H1 (cell line): ENCODE measurements around the gene NMB. TPM values are rescaled to one million over a fixed set of nuclear protein-coding genes. Genes with fewer than 3 reads are reported as not detected.

Source experiments
- CTCF ChIA-PET: fragments of 300-600 bp; sonication (Branson Sonifier 250); formaldehyde crosslinking; loops from one replicate; lab custom pipeline; 2021; ENCODE audit not compliant: partially characterized antibody; lab: Charles Lee
- POLR2A ChIA-PET: fragments of 300-600 bp; sonication (Branson Sonifier 250); formaldehyde crosslinking; loops from one replicate; lab custom pipeline; 2021; ENCODE audit warnings: inconsistent platforms; ENCODE audit not compliant: partially characterized antibody; lab: Charles Lee
- DNase-seq, 2 experiments: peaks; one replicate each; pipeline versions ENCODE4 v3.0.0 to v3.0.0-alpha.2; 2010 to 2022; ENCODE audit warnings: low spot score in 2 of 2, low read depth in 1 of 2, mixed read lengths in 1 of 2
- FAIRE-seq: peaks from 2 replicates; lab custom pipeline; 2011; peaks lifted over from hg19 to GRCh38; lab: Jason Lieb, UNC
- H2AFZ ChIP-seq: 2 replicates; pipeline ENCODE4 v1.8.1; 2012; ENCODE audit warnings: low read length, inconsistent platforms
- H2AK5ac ChIP-seq: 2 replicates; pipeline ENCODE4 v1.6.1; 2013; ENCODE audit warnings: low read depth, low read length
- H2BK120ac ChIP-seq: replicated peaks from 2 replicates; pipeline ENCODE3; 2013; ENCODE audit warnings: low read depth, low read length, inconsistent platforms
- H2BK12ac ChIP-seq: 2 replicates; pipeline ENCODE4 v1.6.1; 2013; ENCODE audit warnings: low read depth, low read length
- H2BK15ac ChIP-seq: 2 replicates; pipeline ENCODE4 v1.6.1; 2013; ENCODE audit warnings: low read length
- H2BK20ac ChIP-seq: 2 replicates; pipeline ENCODE4 v1.6.1; 2013; ENCODE audit warnings: low read length
- H2BK5ac ChIP-seq: 2 replicates; pipeline ENCODE4 v1.6.1; 2013; ENCODE audit warnings: low read depth, low read length
- H3K14ac ChIP-seq: 2 replicates; pipeline ENCODE4 v1.6.1; 2013; ENCODE audit warnings: inconsistent platforms; ENCODE audit not compliant: insufficient read length
- H3K18ac ChIP-seq: 2 replicates; pipeline ENCODE4 v1.6.1; 2013; ENCODE audit warnings: low read length; ENCODE audit errors: extremely low read depth
- H3K23ac ChIP-seq: 2 replicates; pipeline ENCODE4 v1.6.1; 2013; ENCODE audit warnings: inconsistent platforms; ENCODE audit not compliant: insufficient read length
- H3K23me2 ChIP-seq: 2 replicates; pipeline ENCODE4 v1.6.1; 2013; ENCODE audit warnings: low read depth, low read length
- H3K27ac ChIP-seq: 2 replicates; pipeline ENCODE4 v1.6.1; 2011; ENCODE audit warnings: low read depth, low read length, inconsistent platforms
- H3K27me3 ChIP-seq, 4 experiments: replicated peaks in 1 of 4; 1 replicate in 1 of 4; 2 replicates in 3 of 4; pipeline versions ENCODE4 v1.6.1 to v1.8.1; 2011 to 2013; ENCODE audit warnings: low read length in 3 of 4, mild to moderate bottlenecking in 3 of 4, inconsistent platforms in 2 of 4, mixed read lengths in 2 of 4, moderate library complexity in 1 of 4; ENCODE audit not compliant: control insufficient read depth in 3 of 4, insufficient read depth in 3 of 4; ENCODE audit errors: extremely low read depth in 1 of 4
- H3K36me3 ChIP-seq, 4 experiments: 2 replicates each; pipeline versions ENCODE4 v1.6.1 to v1.8.1; 2011 to 2013; ENCODE audit warnings: mild to moderate bottlenecking in 4 of 4, low read length in 3 of 4, moderate library complexity in 2 of 4, control low read depth in 1 of 4, inconsistent platforms in 1 of 4; ENCODE audit not compliant: insufficient read depth in 4 of 4, control insufficient read depth in 2 of 4
- H3K4ac ChIP-seq: replicated peaks from 2 replicates; pipeline ENCODE3; 2013; ENCODE audit warnings: low read length, low read depth, mixed read lengths, inconsistent platforms; ENCODE audit not compliant: insufficient read length
- H3K4me1 ChIP-seq, 4 experiments: replicated peaks in 1 of 4; 1 replicate in 1 of 4; 2 replicates in 3 of 4; pipeline versions ENCODE4 v1.6.1 to v1.8.1; 2011 to 2013; ENCODE audit warnings: low read length in 3 of 4, inconsistent platforms in 2 of 4, mixed read lengths in 1 of 4; ENCODE audit not compliant: insufficient read depth in 4 of 4, control insufficient read depth in 3 of 4
- H3K4me2 ChIP-seq, 2 experiments: 2 replicates each; pipeline versions ENCODE4 v1.6.1 to v1.8.1; 2011 to 2013; ENCODE audit warnings: low read depth in 2 of 2, low read length in 2 of 2, control low read depth in 1 of 2, inconsistent platforms in 1 of 2, mild to moderate bottlenecking in 1 of 2; ENCODE audit not compliant: insufficient read depth in 1 of 2
- H3K4me3 ChIP-seq, 4 experiments: fragments of 200-600, 300-600 bp in 1 of 4; sonication (generic), shearing (Covaris generic), sonication (Bioruptor Twin) in 1 of 4; 2 replicates each; pipeline versions ENCODE4 v1.5.1 to v1.8.1; 2011 to 2016; ENCODE audit warnings: low read length in 4 of 4, low read depth in 3 of 4, control low read depth in 2 of 4, inconsistent platforms in 2 of 4, mild to moderate bottlenecking in 2 of 4, mixed read lengths in 1 of 4, moderate library complexity in 1 of 4; ENCODE audit not compliant: insufficient read depth in 2 of 4; ENCODE audit errors: extremely low read depth in 1 of 4
- H3K56ac ChIP-seq: replicated peaks from 2 replicates; pipeline ENCODE3; 2013; ENCODE audit warnings: low read depth, mild to moderate bottlenecking, mixed read lengths, low read length, inconsistent platforms; ENCODE audit not compliant: insufficient read length
- H3K79me1 ChIP-seq: 2 replicates; pipeline ENCODE4 v1.6.1; 2013; ENCODE audit warnings: low read depth, low read length, control low read depth
- H3K79me2 ChIP-seq, 2 experiments: 2 replicates each; pipeline versions ENCODE4 v1.6.1 to v1.8.1; 2012 to 2013; ENCODE audit warnings: low read length in 2 of 2, mild to moderate bottlenecking in 2 of 2, inconsistent platforms in 1 of 2; ENCODE audit not compliant: insufficient read depth in 2 of 2, control insufficient read depth in 1 of 2
- H3K9ac ChIP-seq, 4 experiments: replicated peaks in 1 of 4; 1 replicate in 1 of 4; 2 replicates in 3 of 4; pipeline versions ENCODE4 v1.6.1 to v1.8.1; 2011 to 2013; ENCODE audit warnings: low read depth in 3 of 4, low read length in 3 of 4, control low read depth in 2 of 4, mild to moderate bottlenecking in 2 of 4, moderate library complexity in 2 of 4, inconsistent platforms in 1 of 4; ENCODE audit errors: extremely low read depth in 1 of 4
- H3K9me3 ChIP-seq, 2 experiments: 2 replicates each; pipeline versions ENCODE4 v1.6.1 to v1.8.1; 2012 to 2013; ENCODE audit warnings: mild to moderate bottlenecking in 2 of 2, moderate library complexity in 2 of 2, control low read depth in 1 of 2, inconsistent platforms in 1 of 2, low read depth in 1 of 2, low read length in 1 of 2, mixed read lengths in 1 of 2; ENCODE audit not compliant: insufficient read depth in 2 of 2
- H4K20me1 ChIP-seq, 2 experiments: replicated peaks in 1 of 2; 2 replicates each; pipeline versions ENCODE3 to v1.8.1; 2011 to 2013; ENCODE audit warnings: inconsistent platforms in 2 of 2, low read length in 2 of 2, mild to moderate bottlenecking in 1 of 2; ENCODE audit not compliant: insufficient read depth in 2 of 2, control insufficient read depth in 1 of 2
- H4K5ac ChIP-seq: 2 replicates; pipeline ENCODE4 v1.6.1; 2013; ENCODE audit warnings: low read length, low read depth, mixed read lengths, inconsistent platforms; ENCODE audit not compliant: insufficient read length
- H4K8ac ChIP-seq: 2 replicates; pipeline ENCODE4 v1.8.0; 2013; ENCODE audit warnings: mild to moderate bottlenecking, moderate library complexity, low read length, inconsistent platforms; ENCODE audit not compliant: insufficient read depth; ENCODE audit errors: extremely low read depth
- H4K91ac ChIP-seq: replicated peaks from 2 replicates; pipeline ENCODE3; 2013; ENCODE audit warnings: low read length, mixed read lengths, inconsistent platforms; ENCODE audit not compliant: insufficient read length
- BCL11A ChIP-seq, 2 experiments: IDR thresholded peaks; one replicate each; pipeline ENCODE4 v1.6.1; 2011; ENCODE audit warnings: low read depth in 2 of 2, low read length in 2 of 2, mild to moderate bottlenecking in 2 of 2
- NANOG ChIP-seq: IDR thresholded peaks from 2 replicates; pipeline ENCODE4 v1.6.1; 2011; ENCODE audit warnings: low read length, low read depth, mild to moderate bottlenecking, inconsistent platforms; ENCODE audit not compliant: insufficient read depth, poor library complexity, severe bottlenecking
- RNF2 ChIP-seq: fragments of 200-900, 300-1000 bp; sonication (generic); IDR thresholded peaks from 2 replicates; pipeline ENCODE4 v1.7.1; 2016; ENCODE audit warnings: borderline replicate concordance, low read depth, mild to moderate bottlenecking, antibody characterized with exemption, low read length; ENCODE audit not compliant: poor library complexity, severe bottlenecking; ENCODE audit errors: missing control alignments
- TAF7 ChIP-seq: optimal IDR thresholded peaks from 2 replicates; pipeline ENCODE3; 2011; ENCODE audit warnings: low read depth, mild to moderate bottlenecking, inconsistent platforms, low read length, moderate library complexity, borderline replicate concordance
- whole genome bisulfite sequencing, 2 experiments: shearing (Covaris generic) in 1 of 2; methylation state at CpG; one replicate each; pipeline versions ENCODE4 v1.1.6 to v1.1.7; 2013 to 2015; ENCODE audit warnings: low lambda C conversion rate in 2 of 2, mixed read lengths in 2 of 2, inconsistent platforms in 1 of 2, low coverage in 1 of 2, missing lambda C conversion rate in 1 of 2; ENCODE audit not compliant: insufficient replicate concordance in 2 of 2, insufficient coverage in 1 of 2, insufficient read length in 1 of 2; ENCODE audit errors: extremely low coverage in 1 of 2, missing lambda C conversion rate in 1 of 2; 5-methylcytosine and 5-hydroxymethylcytosine counted together
- polyA plus RNA-seq, 7 experiments: library from polyadenylated mRNA; depleted of rRNA in 3 of 7; stranded (reverse) in 5 of 7; unstranded in 2 of 7; fragments of >200 nt in 5 of 7; fragments of 200-250 nt in 2 of 7; gene quantifications; 1 replicate in 5 of 7; 2 replicates in 1 of 7; 4 replicates in 1 of 7; pipeline versions ENCODE4 v1.2.1 to v1.2.3, GENCODE V29; 2011 to 2013; ENCODE audit warnings: missing spikeins in 2 of 7, mixed read lengths in 2 of 7
- total RNA-seq: library from RNA; stranded (reverse); fragmentation: NEBNext Ultra II Directional; extraction: Animal tissue kit (Norgen Biotek cat#: 25700); gene quantifications from 2 replicates; pipeline ENCODE4 v1.2.1, GENCODE V29; 2021

The NMB gene
- total and polyA plus RNA-seq, 2 of the 8 experiments (the other 6 are each of a cell fraction or from before 2014, with no cell fraction given), result 9.3 to 13.6 TPM

- no peak overlapping the region for H4K5ac ChIP-seq
- no peak for FAIRE-seq
- POLR2A ChIA-PET, result no interaction called here
- H2BK5ac ChIP-seq, result no peak overlapping the region
- 86% methylated on average over 8 of the region's 8 CpGs; no CpG with 5 or more reads in 1 of the 2 experiments for WGBS, 2 experiments
- no peak overlapping the region for H2AK5ac ChIP-seq
- no peak overlapping the region for H3K4me2 ChIP-seq
- no peak overlapping the region for H4K8ac ChIP-seq
- no peak overlapping the region for H3K23ac ChIP-seq
- CTCF ChIA-PET, result no interaction called here
- peaks cover 0 to 37% of the 10 kb centered on the region in 2 experiments; a peak in 3 of 4 replicates for H3K79me2 ChIP-seq
- H2BK20ac ChIP-seq, result no peak overlapping the region
- no peak overlapping the region for H2BK120ac ChIP-seq
- H3K23me2 ChIP-seq, result no peaks in the 10 kb centered on the region
- no peak overlapping the region for H2BK15ac ChIP-seq
- peaks cover 0 to 40% (median 17%) of the 10 kb centered on the region in 4 experiments; a peak in 4 of 8 replicates for H3K36me3 ChIP-seq
- no peaks in the 10 kb centered on the region for H3K4me1 ChIP-seq
- no peak for DNase-seq
- H3K4me3 ChIP-seq, result no peak overlapping the region
- H2BK12ac ChIP-seq, result no peak overlapping the region
- no peaks in the 10 kb centered on the region for H4K20me1 ChIP-seq
- no peaks in the 10 kb centered on the region for H3K27me3 ChIP-seq
- H3K9me3 ChIP-seq, result no peaks in the 10 kb centered on the region
- no peak overlapping the region for H4K91ac ChIP-seq
- H3K27ac ChIP-seq, result no peak overlapping the region
- no peak overlapping the region for H3K9ac ChIP-seq
- no peaks in the 10 kb centered on the region; the same call in 1 of the 2 replicates for H3K79me1 ChIP-seq
- H3K18ac ChIP-seq, result no peak overlapping the region
- no peak overlapping the region for H3K14ac ChIP-seq
- no peak overlapping the region for H3K4ac ChIP-seq
- no peak overlapping the region for H3K56ac ChIP-seq
- H2AFZ ChIP-seq, result no peak overlapping the region
- TF ChIP-seq NANOG (no peak), TAF7 (no peak), BCL11A (IDR thresholded peaks at IDR 0.05; ENCODE audit: low read depth in 2 of 2, low read length in 2 of 2) (no peak), RNF2 (no peak)
Observed at GRCh38 chr15:84690342-84690741, 32.3 kb upstream of the NMB start.
